HS-27A (cell line): Measurements from ENCODE around the gene VPS52.
"Not testable (repeated sequence)": the region's sequence is repeated elsewhere in the genome, so short reads cannot be mapped to it uniquely, and the experiment has no call there.

ENCODE experiments used
- DNase-seq: peaks from one replicate; pipeline ENCODE4 v3.0.0-alpha.2; 2012; ENCODE audit warnings: low read depth, missing footprints

The VPS52 gene

GRCh38 chr6:33305052-33305451 is 33.4 kb upstream of the VPS52 start:
- no peak for DNase-seq

- no peak for DNase-seq
These were observed 32.5 kb upstream of the VPS52 start for GRCh38 chr6:33304216-33304615.

- DNase-seq: no peak
These were observed 30.2 kb upstream of the VPS52 start for GRCh38 chr6:33301877-33302276.

- peak; percentile 86 for DNase-seq
These were observed 27.7 kb upstream of the VPS52 start for GRCh38 chr6:33299237-33299944.

- no peak for DNase-seq
These were observed 27.1 kb upstream of the VPS52 start, which contains the start of gene RGL2 for GRCh38 chr6:33298773-33299236. Gene RGL2 (minus strand): TSS chr6:33298942. CDS start chr6:33298610, 332 bp downstream.

GRCh38 chr6:33297956-33298772 is 26.5 kb upstream of the VPS52 start:
- DNase-seq: no peak

- no peak for DNase-seq
These were observed 25.8 kb upstream of the VPS52 start for GRCh38 chr6:33297406-33297955.

- DNase-seq: no peak
These were observed 25.2 kb upstream of the VPS52 start for GRCh38 chr6:33296797-33297405.

- DNase-seq: no peak
These were observed 24.1 kb upstream of the VPS52 start for GRCh38 chr6:33295621-33296369.

GRCh38 chr6:33294086-33294823 is 22.6 kb upstream of the VPS52 start:
- no peak for DNase-seq

GRCh38 chr6:33292996-33293682 is 21.5 kb upstream of the VPS52 start:
- DNase-seq: no peak

GRCh38 chr6:33290459-33290858 is 18.8 kb upstream of the VPS52 start:
- DNase-seq: no peak

GRCh38 chr6:33289784-33290315 is 18.2 kb upstream of the VPS52 start:
- DNase-seq: no peak

- DNase-seq: peak; percentile 85
These were observed 17.5 kb upstream of the VPS52 start, which contains the start of the genes PFDN6 and WDR46 for GRCh38 chr6:33288921-33289783. Gene PFDN6 (plus strand): TSS chr6:33289601. CDS start chr6:33289857, 256 bp downstream. Gene WDR46 (minus strand): TSS chr6:33289239. CDS start chr6:33289170, 69 bp downstream.

- DNase-seq: no peak
These were observed 16.7 kb upstream of the VPS52 start for GRCh38 chr6:33288141-33288920.

- no peak for DNase-seq
These were observed 15.6 kb upstream of the VPS52 start for GRCh38 chr6:33286946-33287914.

GRCh38 chr6:33285214-33285613 is 13.5 kb upstream of the VPS52 start:
- DNase-seq: not testable (repeated sequence)
